ENCODE measurements around the gene SLC7A1.

DNA sequence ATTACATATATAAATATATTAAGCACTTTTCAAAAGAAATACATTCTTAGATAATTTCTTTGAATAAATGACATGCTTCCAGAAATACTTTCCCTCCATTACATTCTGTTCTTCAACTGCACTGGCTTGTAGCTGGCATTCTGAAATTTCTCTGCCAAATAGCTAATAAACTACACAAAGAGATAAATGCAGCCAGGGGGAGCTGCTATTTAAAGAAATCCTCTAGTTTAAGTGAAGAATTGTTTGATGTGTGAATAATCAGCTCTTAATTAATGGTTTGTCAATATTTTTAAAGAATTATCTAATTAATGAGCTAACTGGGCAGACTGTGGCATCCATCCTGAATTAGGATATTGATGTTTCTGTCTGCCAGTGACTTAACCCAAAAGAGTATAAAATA is 30.7 kb downstream of the SLC7A1 start:
- TF ChIP-seq CTCF (IDR thresholded peaks at IDR 0.05; ENCODE audit: insufficient read depth, low read depth, low read length): no peak
- no peak for TF ChIP-seq EZH2 (IDR thresholded peaks at IDR 0.05; ENCODE audit: insufficient read depth, low read length)
